Measurements from ENCODE around the gene BRD1.

Gene BRD1

GRCh38 chr22:49801391-49802060 lies 26.1 kb downstream of the BRD1 start:
- DNase-seq (ENCODE audit: low read depth in 2 of 2), result no peak

GRCh38 chr22:49800408-49801238 lies 27.1 kb downstream of the BRD1 start:
- no peak for DNase-seq (ENCODE audit: low read depth in 2 of 2)

GRCh38 chr22:49799431-49800075 lies 28.1 kb downstream of the BRD1 start:
- no peak for DNase-seq (ENCODE audit: low read depth in 2 of 2)

- no peak for DNase-seq (ENCODE audit: low read depth in 2 of 2)
Observed at GRCh38 chr22:49798486-49799151, 29.1 kb downstream of the BRD1 start.

GRCh38 chr22:49797706-49798105 lies 30.0 kb downstream of the BRD1 start:
- no peak for DNase-seq (ENCODE audit: low read depth in 2 of 2)

GRCh38 chr22:49796596-49797270 lies 30.9 kb downstream of the BRD1 start:
- no peak for DNase-seq (ENCODE audit: low read depth in 2 of 2)

GRCh38 chr22:49795521-49795920 lies 32.2 kb downstream of the BRD1 start:
- DNase-seq (ENCODE audit: low read depth in 2 of 2), result no peak

GRCh38 chr22:49793871-49794270 lies 33.8 kb downstream of the BRD1 start:
- DNase-seq (ENCODE audit: low read depth in 2 of 2), result no peak

GRCh38 chr22:49793296-49793695 lies 34.4 kb downstream of the BRD1 start:
- no peak for DNase-seq (ENCODE audit: low read depth in 2 of 2)

- no peak for DNase-seq (ENCODE audit: low read depth in 2 of 2)
Observed at GRCh38 chr22:49792107-49792506, 35.6 kb downstream of the BRD1 start.

- DNase-seq (ENCODE audit: low read depth in 2 of 2), result no peak
Observed at GRCh38 chr22:49791682-49792081, 36.0 kb downstream of the BRD1 start.

- no peak for DNase-seq (ENCODE audit: low read depth in 2 of 2)
Observed at GRCh38 chr22:49790912-49791311, 36.8 kb downstream of the BRD1 start.

GRCh38 chr22:49789289-49790141 lies 38.2 kb downstream of the BRD1 start:
- DNase-seq (ENCODE audit: low read depth in 2 of 2), result no peak

- DNase-seq (ENCODE audit: low read depth in 2 of 2), result no peak
Observed at GRCh38 chr22:49788504-49788903, 39.2 kb downstream of the BRD1 start.

GRCh38 chr22:49787861-49788260 lies 39.8 kb downstream of the BRD1 start:
- DNase-seq (ENCODE audit: low read depth in 2 of 2), result no peak

GRCh38 chr22:49786976-49787706 lies 40.5 kb downstream of the BRD1 start:
- DNase-seq (ENCODE audit: low read depth in 2 of 2), result no peak

GRCh38 chr22:49785841-49786471 lies 41.7 kb downstream of the BRD1 start:
- DNase-seq (ENCODE audit: low read depth in 2 of 2), result no peak

- no peak for DNase-seq (ENCODE audit: low read depth in 2 of 2)
Observed at GRCh38 chr22:49785046-49785521, 42.6 kb downstream of the BRD1 start.

GRCh38 chr22:49784630-49784971 lies 43.1 kb downstream of the BRD1 start:
- no peak for DNase-seq (ENCODE audit: low read depth in 2 of 2)
